ENCODE results near the gene RRAS.
A peak's percentile ranks its signal among the peaks of the same experiment; 100 is the strongest.

RRAS gene

GRCh38 chr19:49596954-49597702 is 42.8 kb downstream of the RRAS start:
- no peak for DNase-seq (ENCODE audit: extremely low read depth in 1 of 2, low read depth in 1 of 2)

GRCh38 chr19:49596407-49596806 is 43.5 kb downstream of the RRAS start:
- DNase-seq (ENCODE audit: extremely low read depth in 1 of 2, low read depth in 1 of 2): no peak

- no peak for DNase-seq (ENCODE audit: extremely low read depth in 1 of 2, low read depth in 1 of 2)
Observed at GRCh38 chr19:49595819-49596404, 44.0 kb downstream of the RRAS start.

- no peak for DNase-seq (ENCODE audit: extremely low read depth in 1 of 2, low read depth in 1 of 2)
Observed at GRCh38 chr19:49594993-49595818, 44.7 kb downstream of the RRAS start.

- no peak for DNase-seq (ENCODE audit: extremely low read depth in 1 of 2, low read depth in 1 of 2)
Observed at GRCh38 chr19:49594157-49594992, 45.6 kb downstream of the RRAS start.

GRCh38 chr19:49593233-49594113 is 46.5 kb downstream of the RRAS start:
- peak; percentile 81 to 82 for DNase-seq (ENCODE audit: extremely low read depth in 1 of 2, low read depth in 1 of 2)

GRCh38 chr19:49592486-49593232 is 47.3 kb downstream of the RRAS start:
- DNase-seq (ENCODE audit: extremely low read depth in 1 of 2, low read depth in 1 of 2): no peak

GRCh38 chr19:49591731-49592485 is 48.0 kb downstream of the RRAS start:
- DNase-seq (ENCODE audit: extremely low read depth in 1 of 2, low read depth in 1 of 2): peak in 1 of 2 donors; percentile 11

- DNase-seq (ENCODE audit: extremely low read depth in 1 of 2, low read depth in 1 of 2): peak in 1 of 2 donors; percentile 47
Observed at GRCh38 chr19:49590971-49591730, 48.8 kb downstream of the RRAS start, which contains the start of gene PRR12. Gene PRR12 (plus strand): TSS chr19:49591182. CDS start chr19:49591655, 473 bp downstream.

- DNase-seq (ENCODE audit: extremely low read depth in 1 of 2, low read depth in 1 of 2): peak; percentile 87 to 89
Observed at GRCh38 chr19:49590071-49590970, 49.6 kb downstream of the RRAS start.

GRCh38 chr19:49589502-49589905 is 50.4 kb downstream of the RRAS start:
- no peak for DNase-seq (ENCODE audit: extremely low read depth in 1 of 2, low read depth in 1 of 2)

GRCh38 chr19:49588365-49589122 is 51.4 kb downstream of the RRAS start:
- no peak for DNase-seq (ENCODE audit: extremely low read depth in 1 of 2, low read depth in 1 of 2)

- DNase-seq (ENCODE audit: extremely low read depth in 1 of 2, low read depth in 1 of 2): no peak
Observed at GRCh38 chr19:49587227-49587626, 52.7 kb downstream of the RRAS start.
